Measurements from ENCODE around the gene SP8.
"Not testable (repeated sequence)": the region's sequence is repeated elsewhere in the genome, so short reads cannot be mapped to it uniquely, and the experiment has no call there.

The SP8 gene

GRCh38 chr7:20786779-20787659, at the start of gene SP8:
TSS of gene SP8 (minus strand) at chr7:20786886. CDS start at chr7:20786798, 88 bp downstream.
- Mint-ChIP-seq H3K4me3 (peak within 1 kb of the TSS; percentile 69), H3K4me1 (peaks cover 20% of the 10 kb centered on the region), H3K9me3 (peaks cover 13% of the 10 kb centered on the region), H3K27me3 (peaks cover 80% of the 10 kb centered on the region), H3K36me3 (ENCODE audit: low read depth) (peaks cover 11% of the 10 kb centered on the region), H3K27ac (peak within 1 kb of the TSS; percentile 56)
- peak; percentile 31 for ATAC-seq
- peak; percentile 17 for DNase-seq

DNA sequence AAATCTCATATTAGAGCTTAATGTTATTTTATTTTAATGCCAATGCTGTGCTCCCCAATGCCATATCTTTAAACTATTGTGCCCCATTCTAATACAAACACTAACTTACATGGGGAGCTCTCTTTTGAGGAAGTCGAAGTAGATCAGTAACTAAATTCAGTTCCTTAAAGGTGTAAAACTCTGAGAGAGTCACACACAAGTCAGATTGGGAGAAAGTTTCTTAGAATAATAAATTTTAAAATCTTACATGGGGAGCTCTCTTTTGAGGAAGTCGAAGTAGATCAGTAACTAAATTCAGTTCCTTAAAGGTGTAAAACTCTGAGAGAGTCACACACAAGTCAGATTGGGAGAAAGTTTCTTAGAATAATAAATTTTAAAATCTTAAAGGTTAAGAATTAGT, 49.7 kb upstream of the SP8 start:
- H3K4me3 Mint-ChIP-seq; ATAC-seq; H3K27me3 Mint-ChIP-seq; H3K4me1 Mint-ChIP-seq; DNase-seq; H3K9me3 Mint-ChIP-seq; H3K27ac Mint-ChIP-seq; H3K36me3 Mint-ChIP-seq (ENCODE audit: low read depth): not testable (repeated sequence)

DNA sequence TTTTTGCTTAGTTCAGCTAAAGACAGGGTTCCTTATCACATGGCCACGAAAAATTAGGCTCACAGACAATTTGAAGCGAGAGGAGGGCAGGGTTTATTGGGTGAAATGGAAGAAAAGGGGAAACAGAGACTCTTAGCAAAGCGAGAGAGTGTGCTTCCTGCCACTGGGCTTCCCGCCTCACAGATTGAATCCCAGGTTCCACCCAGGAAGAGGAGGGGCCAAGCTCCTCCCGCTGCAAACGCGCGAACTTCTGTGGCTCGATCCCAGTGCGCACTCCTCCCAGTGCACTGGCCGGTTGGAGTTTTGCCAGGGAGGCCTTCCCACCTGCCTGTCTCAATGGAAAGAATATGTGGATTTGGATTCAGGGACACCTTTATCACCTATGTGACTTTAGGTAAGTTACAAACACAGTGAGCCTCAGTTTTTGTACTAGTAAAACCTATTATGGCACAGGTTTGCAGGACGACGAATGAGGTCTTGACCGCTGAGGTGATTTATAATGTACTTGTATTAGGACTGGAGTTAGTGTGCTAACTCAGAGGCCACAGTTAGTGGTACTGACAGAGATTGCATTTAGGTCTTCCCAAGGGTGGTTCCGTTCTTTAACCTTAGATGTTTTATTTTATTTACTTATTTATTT, 48.5 kb upstream of the SP8 start:
- no peak overlapping the region for H3K4me3 Mint-ChIP-seq
- H3K36me3 Mint-ChIP-seq (ENCODE audit: low read depth): no peaks in the 10 kb centered on the region
- H3K4me1 Mint-ChIP-seq: no peaks in the 10 kb centered on the region
- H3K27me3 Mint-ChIP-seq: peaks cover 1% of the 10 kb centered on the region
- ATAC-seq: no peak
- DNase-seq: no peak
- H3K27ac Mint-ChIP-seq: no peak overlapping the region
- no peaks in the 10 kb centered on the region for H3K9me3 Mint-ChIP-seq

DNA sequence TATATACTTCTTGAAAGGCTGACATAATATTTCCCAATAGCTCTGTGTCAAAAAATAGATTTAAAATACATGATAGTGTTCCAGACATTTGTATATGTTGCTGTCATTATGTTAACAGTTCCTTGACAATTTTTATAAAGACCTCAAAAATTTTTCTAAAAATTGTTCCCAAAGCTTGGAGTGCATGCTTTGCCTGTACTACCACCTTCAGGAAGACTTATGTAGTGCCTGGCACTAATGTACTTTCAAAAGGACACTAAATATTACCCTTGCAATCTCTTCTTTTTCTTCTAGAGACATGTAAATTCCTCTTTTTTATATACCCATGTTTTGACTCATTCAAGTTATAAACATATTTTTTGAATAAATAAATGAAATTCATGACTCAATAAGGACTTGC, 48.0 kb upstream of the SP8 start:
- H3K9me3 Mint-ChIP-seq: no peaks in the 10 kb centered on the region
- no peak overlapping the region for H3K4me3 Mint-ChIP-seq
- DNase-seq (no peak), ATAC-seq (no peak)
- H3K27me3 Mint-ChIP-seq: peaks cover 1% of the 10 kb centered on the region
- H3K27ac Mint-ChIP-seq: no peak overlapping the region
- H3K4me1 Mint-ChIP-seq: no peaks in the 10 kb centered on the region
- no peaks in the 10 kb centered on the region for H3K36me3 Mint-ChIP-seq (ENCODE audit: low read depth)

DNA sequence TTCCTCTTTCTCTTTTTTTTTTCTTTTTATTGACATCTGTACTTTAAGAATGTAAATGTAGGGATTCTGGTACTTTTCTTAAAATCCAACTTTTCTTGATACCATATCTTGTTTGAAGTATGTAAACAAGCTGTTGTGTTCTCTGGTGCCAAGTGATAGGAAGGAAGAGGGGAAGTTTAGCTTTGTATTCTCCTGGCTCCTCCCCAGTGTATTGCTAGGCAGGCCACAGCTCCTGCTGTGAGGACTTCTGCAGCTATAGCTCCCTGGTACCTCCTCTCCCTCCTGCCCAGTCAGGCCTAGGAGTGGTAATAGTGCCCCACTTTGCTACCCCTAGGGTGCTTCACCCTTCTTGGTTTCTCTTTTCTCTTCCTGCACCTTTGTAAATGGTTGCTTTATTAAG, 45.3 kb upstream of the SP8 start:
- Mint-ChIP-seq H3K9me3 (no peaks in the 10 kb centered on the region), H3K4me1 (no peaks in the 10 kb centered on the region), H3K4me3 (no peak overlapping the region), H3K36me3 (ENCODE audit: low read depth) (no peaks in the 10 kb centered on the region), H3K27ac (no peak overlapping the region), H3K27me3 (peaks cover 1% of the 10 kb centered on the region)
- no peak for ATAC-seq
- DNase-seq: no peak

DNA sequence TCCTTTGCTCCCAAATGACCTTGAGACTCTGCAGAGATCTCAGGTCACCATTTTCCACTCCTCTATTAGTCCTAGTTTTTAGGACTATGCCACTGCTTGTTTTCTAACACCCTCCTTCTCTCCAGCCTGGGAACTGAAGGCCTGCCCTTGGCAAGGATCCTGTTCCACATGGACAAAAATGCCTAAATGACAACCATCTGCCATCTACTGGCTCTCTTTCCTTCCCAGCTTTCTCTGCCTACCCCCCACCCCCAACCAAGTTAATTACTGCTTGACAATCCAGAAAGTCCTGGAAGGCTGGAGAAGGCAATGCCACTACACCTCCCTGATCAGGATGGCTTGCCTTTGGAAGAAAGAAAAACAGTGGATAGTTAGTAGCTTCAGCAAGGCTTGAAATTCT, 44.8 kb upstream of the SP8 start:
- no peak overlapping the region for H3K4me3 Mint-ChIP-seq

DNA sequence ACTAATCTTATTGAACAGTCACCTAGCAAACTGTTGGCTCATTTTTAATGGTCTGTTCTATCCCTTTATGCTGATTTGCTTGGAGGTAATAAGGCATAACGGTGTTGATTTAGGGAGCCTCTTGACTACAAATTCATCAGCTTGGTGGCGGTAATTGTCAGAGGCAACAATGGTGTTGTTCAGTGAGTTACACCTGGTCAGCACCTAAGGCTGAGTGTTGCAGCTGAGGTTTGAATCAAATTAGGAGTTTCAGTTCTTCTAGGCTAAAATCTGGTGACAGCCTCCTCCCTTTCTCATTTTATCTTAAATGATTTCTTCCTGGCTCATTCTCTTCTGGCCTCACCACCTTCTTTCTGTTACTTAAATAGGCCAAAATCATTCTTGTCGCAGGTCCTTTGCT, 42.3 kb upstream of the SP8 start:
- DNase-seq (no peak), ATAC-seq (no peak)
- H3K27ac Mint-ChIP-seq: no peak overlapping the region
- H3K4me1 Mint-ChIP-seq: no peaks in the 10 kb centered on the region
- H3K36me3 Mint-ChIP-seq (ENCODE audit: low read depth): no peaks in the 10 kb centered on the region
- H3K27me3 Mint-ChIP-seq: peaks cover 1% of the 10 kb centered on the region
- H3K9me3 Mint-ChIP-seq: no peaks in the 10 kb centered on the region
- H3K4me3 Mint-ChIP-seq: no peak overlapping the region

More for the DNA sequence above, 44.8 kb upstream of the SP8 start:
- no peak overlapping the region for H3K27ac Mint-ChIP-seq
- H3K9me3 Mint-ChIP-seq: no peaks in the 10 kb centered on the region
- no peaks in the 10 kb centered on the region for H3K36me3 Mint-ChIP-seq (ENCODE audit: low read depth)
- peaks cover 1% of the 10 kb centered on the region for H3K27me3 Mint-ChIP-seq
- H3K4me1 Mint-ChIP-seq: no peaks in the 10 kb centered on the region
- ATAC-seq: no peak
- no peak for DNase-seq

DNA sequence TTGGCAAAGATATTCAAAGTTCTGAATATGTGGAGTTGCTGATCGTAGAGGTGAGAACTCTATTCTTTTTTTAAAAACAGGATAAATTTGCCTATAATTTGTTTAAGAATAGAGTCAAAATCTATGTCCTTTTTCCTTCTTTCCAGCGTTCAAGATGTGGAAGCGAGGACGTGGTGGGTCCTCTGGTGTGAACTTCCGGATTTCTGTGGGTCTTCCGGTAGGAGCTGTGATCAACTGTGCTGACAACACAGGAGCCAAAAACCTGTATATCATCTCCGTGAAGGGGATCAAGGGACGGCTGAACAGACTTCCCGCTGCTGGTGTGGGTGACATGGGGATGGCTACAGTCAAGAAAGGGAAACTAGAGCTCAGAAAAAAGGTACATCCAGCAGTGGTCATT, 40.5 kb upstream of the SP8 start:
- DNase-seq (no peak), ATAC-seq (no peak)
- H3K4me1 Mint-ChIP-seq: no peaks in the 10 kb centered on the region
- no peak overlapping the region for H3K4me3 Mint-ChIP-seq
- peaks cover under 1% of the 10 kb centered on the region for H3K27me3 Mint-ChIP-seq
- H3K9me3 Mint-ChIP-seq: no peaks in the 10 kb centered on the region
- no peak overlapping the region for H3K27ac Mint-ChIP-seq
- no peaks in the 10 kb centered on the region for H3K36me3 Mint-ChIP-seq (ENCODE audit: low read depth)

DNA sequence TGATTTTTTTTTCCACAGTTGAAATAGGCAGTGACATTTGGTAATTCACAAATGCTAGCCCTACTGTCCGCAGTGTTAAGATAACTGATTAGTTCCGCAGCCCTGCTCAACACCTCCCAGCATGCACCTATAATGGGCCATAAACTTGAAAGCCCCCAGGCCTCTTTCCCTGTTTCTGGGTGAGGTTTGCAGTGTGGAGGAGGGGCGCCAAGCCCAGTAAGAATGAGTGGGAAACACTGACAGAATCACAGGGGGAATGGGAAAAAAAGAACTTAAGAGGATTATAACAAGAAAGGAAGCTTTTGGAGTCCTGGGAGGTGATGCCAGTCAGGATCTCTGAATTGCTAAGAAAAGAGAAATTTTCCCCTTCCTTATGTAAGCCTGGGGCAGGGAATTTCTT, 39.6 kb upstream of the SP8 start:
- no peaks in the 10 kb centered on the region for H3K27me3 Mint-ChIP-seq
- H3K4me1 Mint-ChIP-seq: no peaks in the 10 kb centered on the region
- H3K4me3 Mint-ChIP-seq: no peak overlapping the region
- no peaks in the 10 kb centered on the region for H3K36me3 Mint-ChIP-seq (ENCODE audit: low read depth)
- DNase-seq: no peak
- H3K27ac Mint-ChIP-seq: no peak overlapping the region
- no peaks in the 10 kb centered on the region for H3K9me3 Mint-ChIP-seq
- no peak for ATAC-seq

- H3K36me3 Mint-ChIP-seq (ENCODE audit: low read depth): no peaks in the 10 kb centered on the region
- no peaks in the 10 kb centered on the region for H3K27me3 Mint-ChIP-seq
- no peak for ATAC-seq
- DNase-seq: no peak
- H3K4me3 Mint-ChIP-seq: no peak overlapping the region
- H3K27ac Mint-ChIP-seq: no peak overlapping the region
- H3K4me1 Mint-ChIP-seq: no peaks in the 10 kb centered on the region
- no peaks in the 10 kb centered on the region for H3K9me3 Mint-ChIP-seq
These were observed 38.9 kb upstream of the SP8 start for GRCh38 chr7:20825555-20825954.

DNA sequence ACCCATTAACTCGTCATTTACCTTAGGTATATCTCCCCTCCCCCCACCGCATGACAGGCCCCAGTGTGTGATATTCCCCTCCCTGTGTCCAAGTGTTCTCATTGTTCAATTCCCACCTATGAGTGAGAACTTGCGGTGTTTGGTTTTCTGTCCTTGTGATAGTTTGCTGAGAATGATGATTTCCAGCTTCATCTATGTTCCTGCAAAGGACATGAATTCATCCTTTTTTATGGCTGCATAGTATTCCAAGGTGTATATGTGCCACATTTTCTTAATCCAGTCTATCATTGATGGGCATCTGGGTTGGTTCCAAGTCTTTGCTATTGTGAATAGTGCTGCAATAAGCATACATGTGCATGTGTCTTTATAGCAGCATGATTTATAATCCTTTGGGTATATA, 34.7 kb upstream of the SP8 start:
- H3K27ac Mint-ChIP-seq, H3K27me3 Mint-ChIP-seq: not testable (repeated sequence)

GRCh38 chr7:20816372-20816959, 29.8 kb upstream of the SP8 start:
- DNase-seq (no peak), ATAC-seq (no peak)
- Mint-ChIP-seq H3K36me3 (ENCODE audit: low read depth) (no peaks in the 10 kb centered on the region), H3K4me3 (no peak overlapping the region), H3K27ac (no peak overlapping the region), H3K27me3 (peaks cover 5% of the 10 kb centered on the region), H3K9me3 (no peaks in the 10 kb centered on the region), H3K4me1 (no peaks in the 10 kb centered on the region)

More for the DNA sequence above, 34.7 kb upstream of the SP8 start:
- not testable (repeated sequence) for H3K4me1 Mint-ChIP-seq; ATAC-seq; H3K4me3 Mint-ChIP-seq; DNase-seq; H3K9me3 Mint-ChIP-seq; H3K36me3 Mint-ChIP-seq (ENCODE audit: low read depth)

DNA sequence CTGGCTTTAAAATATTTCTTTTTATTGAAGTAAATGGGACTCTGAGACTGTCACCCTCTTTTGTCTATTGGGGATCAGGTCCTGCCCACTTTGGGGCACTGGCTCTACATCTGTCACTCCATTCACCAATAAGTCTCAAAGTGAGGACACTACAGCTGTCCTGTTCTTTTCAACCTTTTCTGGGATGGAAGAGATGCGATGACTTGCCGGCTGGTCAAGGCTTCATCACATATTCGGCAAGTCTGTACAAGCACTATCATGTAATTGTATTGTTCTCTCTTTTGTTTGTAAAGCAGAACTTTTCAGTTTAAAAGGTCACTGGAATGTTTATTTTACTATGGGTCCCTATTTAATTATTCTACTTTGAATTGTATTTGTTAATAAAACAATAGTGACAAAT, 17.7 kb upstream of the SP8 start:
- H3K4me3 Mint-ChIP-seq: no peak overlapping the region
- DNase-seq: no peak
- H3K4me1 Mint-ChIP-seq: no peaks in the 10 kb centered on the region
- H3K9me3 Mint-ChIP-seq: peaks cover 6% of the 10 kb centered on the region
- no peak overlapping the region for H3K27ac Mint-ChIP-seq
- H3K27me3 Mint-ChIP-seq: peaks cover 27% of the 10 kb centered on the region
- no peak for ATAC-seq
- no peaks in the 10 kb centered on the region for H3K36me3 Mint-ChIP-seq (ENCODE audit: low read depth)

GRCh38 chr7:20799566-20800366, 13.1 kb upstream of the SP8 start:
- Mint-ChIP-seq H3K27me3 (peaks cover 58% of the 10 kb centered on the region), H3K4me1 (peaks cover 20% of the 10 kb centered on the region), H3K36me3 (ENCODE audit: low read depth) (no peaks in the 10 kb centered on the region), H3K4me3 (no peak overlapping the region), H3K27ac (no peak overlapping the region), H3K9me3 (peaks cover 2% of the 10 kb centered on the region)
- DNase-seq (no peak), ATAC-seq (no peak)

Data from activated naive CD8-positive, alpha-beta T cell treated with anti-CD3 and anti-CD28 coated beads, Interleukin-2, amount 50 U/mL, for 24 hours (primary cell).